SK-N-SH treated with all-trans-retinoic acid at 6 μM for 48 hours (cell line): ENCODE results near the gene ATXN3L.

Source experiments
- ATAC-seq: fragments of 200-7000 bp; cut with Tn5 transposase; 3 replicates; pipeline ENCODE4 v1.9.1; 2020; ENCODE audit warnings: mild to moderate bottlenecking, moderate library complexity
- ARNTL ChIP-seq: fragments of 450-650 bp; formaldehyde crosslinking; IDR thresholded peaks from 2 replicates; pipeline ENCODE4 v1.5.0; 2020; ENCODE audit warnings: low read depth, mild to moderate bottlenecking, moderate library complexity, borderline replicate concordance
- BACH2 ChIP-seq: fragments of 250-450 bp; sonication (Bioruptor Pico); IDR thresholded peaks from 2 replicates; pipeline ENCODE4 v1.9.0; 2021; ENCODE audit warnings: mild to moderate bottlenecking, borderline replicate concordance
- CREB5 ChIP-seq: fragments of 250-450 bp; sonication (Bioruptor Pico); IDR thresholded peaks from 2 replicates; pipeline ENCODE4 v1.5.1; 2020; ENCODE audit warnings: low read depth, mild to moderate bottlenecking, moderate library complexity
- ESRRG ChIP-seq: fragments of 250-450 bp; sonication (Bioruptor Pico); IDR thresholded peaks from 2 replicates; pipeline ENCODE4 v1.6.1; 2021; ENCODE audit warnings: mild to moderate bottlenecking
- ISL1 ChIP-seq: fragments of 250-450 bp; sonication (Bioruptor Pico); IDR thresholded peaks from 2 replicates; pipeline ENCODE4 v2.1.2; 2022; ENCODE audit warnings: mild to moderate bottlenecking, moderate library complexity
- OSR1 ChIP-seq: fragments of 250-450 bp; sonication (Bioruptor Pico); IDR thresholded peaks from 2 replicates; pipeline ENCODE4 v1.8.0; 2022; ENCODE audit warnings: moderate library complexity, mild to moderate bottlenecking, inconsistent platforms
- POU6F1 ChIP-seq: fragments of 250-450 bp; sonication (Bioruptor Pico); IDR thresholded peaks from 2 replicates; pipeline ENCODE4 v1.8.0; 2021; ENCODE audit warnings: low read depth, mild to moderate bottlenecking, moderate library complexity, borderline replicate concordance
- PPARA ChIP-seq: fragments of 250-450 bp; sonication (Bioruptor Pico); IDR thresholded peaks from 2 replicates; pipeline ENCODE4 v1.5.0; 2020; ENCODE audit warnings: mild to moderate bottlenecking, borderline replicate concordance
- RARB ChIP-seq: fragments of 250-450 bp; sonication (Bioruptor Pico); IDR thresholded peaks from 2 replicates; pipeline ENCODE4 v1.8.0; 2021; ENCODE audit warnings: mild to moderate bottlenecking, moderate library complexity
- TOX ChIP-seq: fragments of 250-450 bp; sonication (Bioruptor Pico); IDR thresholded peaks from 2 replicates; pipeline ENCODE4 v1.8.0; 2021; ENCODE audit warnings: mild to moderate bottlenecking, moderate library complexity, borderline replicate concordance
- TSHZ2 ChIP-seq: fragments of 250-450 bp; sonication (Bioruptor Pico); IDR thresholded peaks from 2 replicates; pipeline ENCODE4 v1.5.0; 2020; ENCODE audit warnings: mild to moderate bottlenecking, moderate library complexity
- ZFP30 ChIP-seq: fragments of 450-650 bp; formaldehyde crosslinking; IDR thresholded peaks from 2 replicates; pipeline ENCODE4 v1.5.0; 2022; ENCODE audit warnings: mild to moderate bottlenecking, moderate library complexity
- ZNF565 ChIP-seq: fragments of 450-650 bp; formaldehyde crosslinking; conservative IDR thresholded peaks from 2 replicates; pipeline ENCODE4 v1.5.0; 2020; ENCODE audit warnings: low read depth, mild to moderate bottlenecking, moderate library complexity
- ZNF70 ChIP-seq: fragments of 450-650 bp; formaldehyde crosslinking; IDR thresholded peaks from 2 replicates; pipeline ENCODE4 v1.5.0; 2020; ENCODE audit warnings: mild to moderate bottlenecking, moderate library complexity
- ZNF8 ChIP-seq: fragments of 450-650 bp; formaldehyde crosslinking; IDR thresholded peaks from 2 replicates; pipeline ENCODE4 v1.5.0; 2020; ENCODE audit warnings: mild to moderate bottlenecking, moderate library complexity
- TF ChIP-seq, protein P1 (sequence below): fragments of 250-450 bp; sonication (Bioruptor Pico); IDR thresholded peaks from 2 replicates; pipeline ENCODE4 v1.5.1; 2021; ENCODE audit warnings: mild to moderate bottlenecking, moderate library complexity
- TF ChIP-seq, protein P2 (sequence below): fragments of 250-450 bp; sonication (Bioruptor Pico); IDR thresholded peaks from 2 replicates; pipeline ENCODE4 v1.8.0; 2020; ENCODE audit warnings: mild to moderate bottlenecking, moderate library complexity, borderline replicate concordance

The ATXN3L gene

GRCh38 chrX:13327666-13328065 lies 7.8 kb upstream of the ATXN3L start:
- no peak for TF ChIP-seq ESRRG (CRISPR knock-in tag)
- ATAC-seq = no peak

DNA sequence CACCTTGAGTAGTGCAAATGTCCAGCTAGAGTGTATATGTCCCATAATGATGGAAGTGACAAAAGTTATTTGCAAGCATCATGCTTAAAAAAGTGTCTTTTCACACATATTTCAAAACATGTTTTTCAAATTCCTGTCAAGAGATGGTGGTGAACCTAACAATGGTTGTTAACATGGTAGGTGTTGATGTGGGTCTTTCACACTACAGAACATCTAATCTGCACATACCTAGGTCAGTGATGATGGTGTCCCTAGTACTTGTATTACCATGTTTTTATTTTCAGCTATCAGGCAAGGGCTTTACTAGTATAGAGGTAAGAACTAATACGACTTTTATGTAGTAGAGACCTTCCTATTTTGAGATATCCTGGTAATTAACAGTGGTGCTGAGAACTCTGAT lies 3.4 kb upstream of the ATXN3L start:
- TF ChIP-seq POU6F1 (CRISPR knock-in tag) (no peak), ISL1 (CRISPR knock-in tag) (no peak), ZNF70 (no peak), ZNF565 (no peak), ZNF8 (no peak), ZFP30 (CRISPR knock-in tag) (no peak), RARB (CRISPR knock-in tag) (no peak), ESRRG (CRISPR knock-in tag) (no peak), BACH2 (CRISPR knock-in tag) (no peak), PPARA (no peak), TOX (no peak), TSHZ2 (CRISPR knock-in tag) (no peak)
- TF ChIP-seq, protein P1, sequence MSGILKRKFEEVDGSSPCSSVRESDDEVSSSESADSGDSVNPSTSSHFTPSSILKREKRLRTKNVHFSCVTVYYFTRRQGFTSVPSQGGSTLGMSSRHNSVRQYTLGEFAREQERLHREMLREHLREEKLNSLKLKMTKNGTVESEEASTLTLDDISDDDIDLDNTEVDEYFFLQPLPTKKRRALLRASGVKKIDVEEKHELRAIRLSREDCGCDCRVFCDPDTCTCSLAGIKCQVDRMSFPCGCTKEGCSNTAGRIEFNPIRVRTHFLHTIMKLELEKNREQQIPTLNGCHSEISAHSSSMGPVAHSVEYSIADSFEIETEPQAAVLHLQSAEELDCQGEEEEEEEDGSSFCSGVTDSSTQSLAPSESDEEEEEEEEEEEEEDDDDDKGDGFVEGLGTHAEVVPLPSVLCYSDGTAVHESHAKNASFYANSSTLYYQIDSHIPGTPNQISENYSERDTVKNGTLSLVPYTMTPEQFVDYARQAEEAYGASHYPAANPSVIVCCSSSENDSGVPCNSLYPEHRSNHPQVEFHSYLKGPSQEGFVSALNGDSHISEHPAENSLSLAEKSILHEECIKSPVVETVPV (CRISPR knock-in tag) = no peak
- TF ChIP-seq, protein P2, sequence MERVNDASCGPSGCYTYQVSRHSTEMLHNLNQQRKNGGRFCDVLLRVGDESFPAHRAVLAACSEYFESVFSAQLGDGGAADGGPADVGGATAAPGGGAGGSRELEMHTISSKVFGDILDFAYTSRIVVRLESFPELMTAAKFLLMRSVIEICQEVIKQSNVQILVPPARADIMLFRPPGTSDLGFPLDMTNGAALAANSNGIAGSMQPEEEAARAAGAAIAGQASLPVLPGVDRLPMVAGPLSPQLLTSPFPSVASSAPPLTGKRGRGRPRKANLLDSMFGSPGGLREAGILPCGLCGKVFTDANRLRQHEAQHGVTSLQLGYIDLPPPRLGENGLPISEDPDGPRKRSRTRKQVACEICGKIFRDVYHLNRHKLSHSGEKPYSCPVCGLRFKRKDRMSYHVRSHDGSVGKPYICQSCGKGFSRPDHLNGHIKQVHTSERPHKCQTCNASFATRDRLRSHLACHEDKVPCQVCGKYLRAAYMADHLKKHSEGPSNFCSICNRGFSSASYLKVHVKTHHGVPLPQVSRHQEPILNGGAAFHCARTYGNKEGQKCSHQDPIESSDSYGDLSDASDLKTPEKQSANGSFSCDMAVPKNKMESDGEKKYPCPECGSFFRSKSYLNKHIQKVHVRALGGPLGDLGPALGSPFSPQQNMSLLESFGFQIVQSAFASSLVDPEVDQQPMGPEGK (CRISPR knock-in tag) = no peak
- ATAC-seq = no peak

DNA sequence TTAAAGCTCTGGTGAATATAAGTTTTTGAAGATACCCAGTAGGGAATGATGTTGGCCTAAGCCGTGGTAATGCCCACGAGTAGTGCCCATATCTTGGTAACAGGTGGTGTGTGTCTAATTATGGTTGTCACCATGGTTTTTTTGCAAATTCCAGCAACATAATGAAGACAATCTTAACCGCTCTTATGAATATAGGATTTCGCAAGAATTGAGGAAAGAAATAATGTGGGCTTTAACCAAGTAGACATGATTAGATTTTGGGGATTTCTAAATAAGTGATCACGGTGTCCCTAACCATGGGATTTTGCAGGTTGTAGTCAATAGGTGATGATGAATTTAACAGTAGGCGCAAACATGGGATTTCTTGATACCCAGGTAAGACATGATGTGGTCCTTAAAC lies 2.5 kb downstream of the ATXN3L start:
- TF ChIP-seq, protein P1 (CRISPR knock-in tag) = no peak
- TF ChIP-seq POU6F1 (CRISPR knock-in tag) (no peak), OSR1 (CRISPR knock-in tag) (no peak), ARNTL (CRISPR knock-in tag) (no peak), CREB5 (CRISPR knock-in tag) (no peak), ZFP30 (CRISPR knock-in tag) (no peak), PPARA (no peak)
- no peak for ATAC-seq
